ACC112 (cell line): ENCODE results near the gene CGN.

Experiments
- H2AFZ ChIP-seq: fragments of 200-600 bp; sonication (generic); one replicate; pipeline ENCODE4 v1.6.0; 2017; ENCODE audit warnings: antibody characterized with exemption, low read length; ENCODE audit not compliant: unreplicated experiment
- H3K27ac ChIP-seq: fragments of 200-600 bp; sonication (generic); 2 replicates; pipeline ENCODE4 v1.5.1; 2014; ENCODE audit warnings: low read depth, mild to moderate bottlenecking, antibody characterized with exemption, low read length, moderate library complexity
- H3K27me3 ChIP-seq: fragments of 200-600 bp; sonication (generic); 2 replicates; pipeline ENCODE4 v1.6.1; 2014; ENCODE audit warnings: mild to moderate bottlenecking, antibody characterized with exemption, low read length, moderate library complexity, mixed read lengths; ENCODE audit not compliant: insufficient read depth
- H3K36me3 ChIP-seq: fragments of 200-600 bp; sonication (generic); 2 replicates; pipeline ENCODE4 v1.6.1; 2016; ENCODE audit warnings: mild to moderate bottlenecking, antibody characterized with exemption, low read length, moderate library complexity, mixed read lengths; ENCODE audit not compliant: insufficient read depth
- H3K4me1 ChIP-seq: fragments of 200-600 bp; sonication (generic); one replicate; pipeline ENCODE4 v1.6.1; 2016; ENCODE audit warnings: low read length, mixed read lengths; ENCODE audit not compliant: insufficient read depth, unreplicated experiment, control insufficient read depth
- H3K4me3 ChIP-seq: fragments of 200-600 bp; sonication (generic); 2 replicates; pipeline ENCODE4 v1.5.1; 2014; ENCODE audit warnings: mild to moderate bottlenecking, low read depth, low read length
- H3K79me2 ChIP-seq: fragments of 200-600 bp; sonication (generic); one replicate; pipeline ENCODE4 v1.6.0; 2016; ENCODE audit warnings: low read length; ENCODE audit not compliant: control insufficient read depth, unreplicated experiment, insufficient read depth

The CGN gene

DNA sequence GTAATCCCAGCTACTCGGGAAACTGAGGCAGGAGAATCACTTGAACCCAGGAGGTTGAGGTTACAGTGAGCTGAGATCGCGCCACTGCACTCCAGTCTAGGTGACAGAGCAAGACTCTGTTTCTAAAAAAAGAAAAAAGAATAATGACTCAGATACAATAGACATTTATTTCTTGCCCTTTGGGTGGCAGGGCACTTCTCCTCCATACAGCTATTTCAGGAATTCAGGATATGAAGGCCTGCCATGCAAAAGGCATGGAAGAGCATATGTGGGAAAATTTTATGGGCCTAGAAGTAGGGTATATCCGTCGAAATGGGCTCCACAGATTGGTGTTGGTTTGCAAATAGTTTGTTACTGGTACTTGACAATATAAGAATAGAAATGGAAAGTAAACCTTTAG, 31.7 kb upstream of the CGN start:
- H3K4me3 ChIP-seq: no peak overlapping the region
- no peak overlapping the region for H2AFZ ChIP-seq
- no peak overlapping the region for H3K27ac ChIP-seq
- H3K79me2 ChIP-seq: no peaks in the 10 kb centered on the region
- H3K36me3 ChIP-seq: no peaks in the 10 kb centered on the region
- peaks cover 8% of the 10 kb centered on the region for H3K4me1 ChIP-seq
- no peaks in the 10 kb centered on the region for H3K27me3 ChIP-seq

DNA sequence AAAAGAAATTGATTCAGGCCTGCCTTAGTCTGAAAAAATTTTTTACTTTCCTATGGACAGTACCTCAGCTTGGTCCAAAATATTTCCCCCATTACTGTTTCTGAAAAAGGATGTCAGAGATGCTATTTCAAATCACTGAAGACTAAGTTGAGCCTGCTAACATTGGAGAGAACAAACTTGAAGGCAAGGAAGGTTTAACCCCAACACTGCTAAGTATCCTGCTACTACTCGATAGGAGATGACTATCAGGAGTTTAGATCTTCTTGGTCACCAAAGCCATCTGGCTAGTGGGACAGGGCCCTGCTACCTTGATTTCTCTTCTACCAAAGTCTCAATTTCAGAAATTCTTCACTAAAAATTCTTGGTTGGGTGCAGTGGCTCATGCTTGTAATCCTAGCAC, 29.2 kb upstream of the CGN start:
- Histone ChIP-seq H3K79me2 (no peaks in the 10 kb centered on the region), H3K4me1 (peaks cover 8% of the 10 kb centered on the region), H3K27me3 (no peaks in the 10 kb centered on the region), H2AFZ (no peak overlapping the region), H3K4me3 (no peak overlapping the region), H3K27ac (no peak overlapping the region), H3K36me3 (no peaks in the 10 kb centered on the region)

- Histone ChIP-seq H3K36me3 (no peaks in the 10 kb centered on the region), H3K79me2 (no peaks in the 10 kb centered on the region)
These were observed 25.4 kb upstream of the CGN start for GRCh38 chr1:151485685-151486255.

GRCh38 chr1:151486557-151486956, 24.6 kb upstream of the CGN start:
- no peaks in the 10 kb centered on the region for H3K27me3 ChIP-seq
- H2AFZ ChIP-seq: no peak overlapping the region
- H3K27ac ChIP-seq: no peak overlapping the region
- no peaks in the 10 kb centered on the region for H3K36me3 ChIP-seq
- no peaks in the 10 kb centered on the region for H3K4me1 ChIP-seq
- no peak overlapping the region for H3K4me3 ChIP-seq
- no peaks in the 10 kb centered on the region for H3K79me2 ChIP-seq

More at GRCh38 chr1:151485685-151486255, 25.4 kb upstream of the CGN start:
- Histone ChIP-seq H3K27ac (no peak overlapping the region), H3K4me3 (no peak overlapping the region), H2AFZ (no peak overlapping the region), H3K27me3 (no peaks in the 10 kb centered on the region), H3K4me1 (no peaks in the 10 kb centered on the region)

DNA sequence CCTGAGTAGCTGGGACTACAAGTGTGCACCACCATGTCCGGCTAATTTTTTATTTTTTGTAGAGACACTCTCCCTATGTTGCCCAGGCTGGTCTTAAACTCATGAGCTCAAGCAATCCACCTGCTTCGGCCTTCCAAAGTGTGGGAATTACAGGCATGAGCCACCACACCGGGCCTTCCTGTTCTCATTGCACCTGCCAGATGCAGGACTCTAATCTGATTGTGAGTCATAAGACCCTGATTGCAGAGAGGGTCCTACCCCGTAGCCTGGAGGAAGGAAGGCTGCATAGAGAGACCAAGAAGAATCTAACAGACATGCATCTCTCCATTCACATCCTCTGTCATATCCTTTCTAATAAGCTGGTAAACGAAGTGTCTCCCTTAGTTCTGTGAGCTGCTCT, 19.5 kb upstream of the CGN start:
- Histone ChIP-seq H3K36me3 (no peaks in the 10 kb centered on the region), H3K27ac (no peak overlapping the region), H2AFZ (no peak overlapping the region), H3K4me1 (peaks cover 15% of the 10 kb centered on the region), H3K4me3 (no peak overlapping the region), H3K27me3 (no peaks in the 10 kb centered on the region), H3K79me2 (no peaks in the 10 kb centered on the region)

DNA sequence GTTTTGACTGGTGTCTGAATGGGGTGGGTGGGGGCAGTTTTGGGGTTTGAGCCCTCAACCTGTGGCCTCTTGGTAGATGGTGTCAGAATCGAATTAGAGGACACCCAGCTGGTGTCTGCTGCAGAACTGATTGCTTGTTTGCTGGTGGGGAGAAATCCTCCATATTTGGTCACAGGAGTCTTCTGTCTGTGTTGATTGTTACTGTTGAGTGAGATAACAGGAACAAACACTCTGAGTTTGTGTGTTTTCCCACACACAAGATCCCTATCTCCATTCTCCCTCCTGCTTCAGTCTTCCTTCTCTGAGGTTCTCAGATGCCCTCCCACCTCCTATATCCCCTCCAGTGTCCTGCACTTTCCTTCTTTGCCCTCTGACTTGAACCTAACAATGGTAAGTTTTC, 19.1 kb upstream of the CGN start:
- Histone ChIP-seq H2AFZ (no peak overlapping the region), H3K27ac (no peak overlapping the region), H3K36me3 (no peaks in the 10 kb centered on the region), H3K27me3 (no peaks in the 10 kb centered on the region), H3K4me3 (no peak overlapping the region), H3K79me2 (no peaks in the 10 kb centered on the region), H3K4me1 (peaks cover 15% of the 10 kb centered on the region)

DNA sequence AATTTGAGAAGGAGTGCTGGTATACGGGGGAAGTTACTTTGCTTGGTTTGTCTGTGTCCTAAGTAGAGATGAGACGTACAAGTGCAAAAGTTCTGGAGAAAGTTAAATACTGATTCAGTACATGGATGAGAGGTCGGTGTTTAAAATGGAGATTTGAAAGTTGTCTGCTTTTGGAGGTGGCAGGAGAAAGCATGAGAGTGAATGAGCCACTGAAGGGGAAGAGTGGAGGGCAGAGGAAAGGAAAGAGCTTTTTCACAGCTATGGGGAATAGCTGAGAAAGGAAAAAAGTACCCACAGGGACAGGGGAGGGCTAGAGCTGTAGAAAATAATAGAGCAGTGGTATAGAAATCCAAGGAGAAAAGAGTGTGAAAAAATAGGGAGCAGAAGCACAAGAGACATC, 18.1 kb upstream of the CGN start:
- Histone ChIP-seq H3K4me3 (no peak overlapping the region), H3K79me2 (no peaks in the 10 kb centered on the region), H3K4me1 (peaks cover 15% of the 10 kb centered on the region), H3K27ac (no peak overlapping the region), H2AFZ (no peak overlapping the region), H3K27me3 (no peaks in the 10 kb centered on the region), H3K36me3 (no peaks in the 10 kb centered on the region)

- Histone ChIP-seq H3K36me3 (no peaks in the 10 kb centered on the region), H2AFZ (no peak overlapping the region), H3K4me3 (no peak overlapping the region), H3K79me2 (no peaks in the 10 kb centered on the region), H3K27ac (no peak overlapping the region), H3K4me1 (peaks cover 15% of the 10 kb centered on the region), H3K27me3 (no peaks in the 10 kb centered on the region)
These were observed 16.4 kb upstream of the CGN start for GRCh38 chr1:151494741-151495281.

DNA sequence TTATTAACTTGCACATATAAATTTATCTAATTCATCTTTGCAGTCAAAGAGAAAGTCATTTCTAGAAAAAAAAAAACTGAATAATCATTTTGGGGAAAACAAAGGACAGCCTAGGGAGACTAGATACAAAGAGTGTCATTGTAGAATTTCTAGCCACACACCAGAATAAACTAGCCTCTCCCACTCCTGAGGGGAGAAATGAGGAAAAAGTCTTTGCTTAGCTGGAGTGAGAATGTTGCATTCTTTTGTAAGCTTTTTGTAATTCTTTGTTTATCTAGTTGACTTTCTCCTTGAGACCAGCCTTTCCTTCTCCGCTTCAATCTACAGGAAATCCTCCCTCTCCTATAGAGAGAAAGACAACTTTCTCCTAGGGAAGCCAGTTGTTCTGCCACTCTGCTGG, 15.9 kb upstream of the CGN start:
- Histone ChIP-seq H3K27ac (no peak overlapping the region), H3K36me3 (no peaks in the 10 kb centered on the region), H3K27me3 (no peaks in the 10 kb centered on the region), H3K79me2 (no peaks in the 10 kb centered on the region), H3K4me3 (no peak overlapping the region), H2AFZ (no peak overlapping the region), H3K4me1 (peaks cover 15% of the 10 kb centered on the region)

DNA sequence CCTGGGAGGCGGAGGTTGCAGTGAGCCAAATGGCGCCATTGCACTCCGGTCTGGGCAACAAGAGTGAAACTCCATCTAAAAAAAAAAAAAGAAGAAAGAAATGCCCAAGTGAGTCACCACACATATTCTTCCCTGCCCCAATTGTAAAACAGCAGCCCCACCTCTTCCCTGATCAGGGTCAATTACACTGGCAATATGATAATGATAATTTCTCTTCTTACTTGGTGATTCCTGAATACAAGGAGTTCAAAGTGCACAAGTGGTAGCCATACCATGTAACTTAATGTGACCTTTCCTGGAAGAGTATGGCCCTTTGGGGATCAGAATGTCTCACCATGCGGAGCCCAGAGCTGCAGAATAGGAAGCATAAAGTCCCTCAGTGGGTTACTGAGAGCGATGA, 11.8 kb upstream of the CGN start:
- H3K79me2 ChIP-seq: no peaks in the 10 kb centered on the region
- H3K27ac ChIP-seq: no peak overlapping the region
- H3K4me3 ChIP-seq: no peak overlapping the region
- H3K4me1 ChIP-seq: peaks cover 15% of the 10 kb centered on the region
- no peak overlapping the region for H2AFZ ChIP-seq
- H3K36me3 ChIP-seq: no peaks in the 10 kb centered on the region
- H3K27me3 ChIP-seq: no peaks in the 10 kb centered on the region

DNA sequence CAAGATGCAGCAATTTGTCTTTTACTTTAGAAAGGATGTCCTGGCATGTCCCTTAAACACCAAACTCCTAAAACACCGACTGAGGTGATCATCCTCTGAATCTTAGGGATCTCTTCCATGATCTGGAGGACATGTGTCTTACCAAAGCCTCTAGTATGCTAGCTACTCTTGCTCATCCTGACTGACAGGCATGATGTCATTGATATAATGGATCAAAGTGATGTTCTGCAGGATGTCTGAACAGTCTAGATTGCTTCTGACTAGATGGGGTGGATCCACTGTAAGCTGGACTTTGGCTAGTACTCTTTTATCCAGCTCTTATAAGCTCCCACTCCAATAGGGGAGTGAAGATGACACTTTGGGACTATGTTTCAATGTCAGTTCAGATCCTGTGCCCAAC, 11.3 kb upstream of the CGN start:
- Histone ChIP-seq H3K79me2 (no peaks in the 10 kb centered on the region), H3K27ac (no peak overlapping the region), H3K4me1 (peaks cover 14% of the 10 kb centered on the region), H2AFZ (no peak overlapping the region), H3K36me3 (no peaks in the 10 kb centered on the region), H3K4me3 (no peak overlapping the region), H3K27me3 (no peaks in the 10 kb centered on the region)
